ENCODE results near the gene HDAC4. TPM values are rescaled to one million over a fixed set of nuclear protein-coding genes. Genes with fewer than 3 reads are reported as not detected.

HDAC4 gene
- total and polyA plus RNA-seq, 9 donors = 7.0 to 74.0 (median 46.3) TPM

- TF ChIP-seq, protein P1, sequence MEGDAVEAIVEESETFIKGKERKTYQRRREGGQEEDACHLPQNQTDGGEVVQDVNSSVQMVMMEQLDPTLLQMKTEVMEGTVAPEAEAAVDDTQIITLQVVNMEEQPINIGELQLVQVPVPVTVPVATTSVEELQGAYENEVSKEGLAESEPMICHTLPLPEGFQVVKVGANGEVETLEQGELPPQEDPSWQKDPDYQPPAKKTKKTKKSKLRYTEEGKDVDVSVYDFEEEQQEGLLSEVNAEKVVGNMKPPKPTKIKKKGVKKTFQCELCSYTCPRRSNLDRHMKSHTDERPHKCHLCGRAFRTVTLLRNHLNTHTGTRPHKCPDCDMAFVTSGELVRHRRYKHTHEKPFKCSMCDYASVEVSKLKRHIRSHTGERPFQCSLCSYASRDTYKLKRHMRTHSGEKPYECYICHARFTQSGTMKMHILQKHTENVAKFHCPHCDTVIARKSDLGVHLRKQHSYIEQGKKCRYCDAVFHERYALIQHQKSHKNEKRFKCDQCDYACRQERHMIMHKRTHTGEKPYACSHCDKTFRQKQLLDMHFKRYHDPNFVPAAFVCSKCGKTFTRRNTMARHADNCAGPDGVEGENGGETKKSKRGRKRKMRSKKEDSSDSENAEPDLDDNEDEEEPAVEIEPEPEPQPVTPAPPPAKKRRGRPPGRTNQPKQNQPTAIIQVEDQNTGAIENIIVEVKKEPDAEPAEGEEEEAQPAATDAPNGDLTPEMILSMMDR (IDR thresholded peaks at IDR 0.05) = no peak
- TF ChIP-seq POLR2A (IDR thresholded peaks at IDR 0.05) (no peak), EP300 (IDR thresholded peaks at IDR 0.05) (no peak)
- no peaks in the 10 kb centered on the region for H3K9me3 ChIP-seq
- no peak overlapping the region for H3K27ac ChIP-seq
- no peaks in the 10 kb centered on the region for H3K36me3 ChIP-seq
- intact Hi-C loops (cut with DNase I) = no loop called here
- WGBS, 3 donors = 95 to 97% (median 97%) methylated on average over 9 of the region's 9 CpGs
- no peak overlapping the region for H3K4me3 ChIP-seq
- peaks cover 9% of the 10 kb centered on the region for H3K4me1 ChIP-seq (ENCODE audit: insufficient read depth)
- H3K27me3 ChIP-seq = no peaks in the 10 kb centered on the region
- peak in 1 of 5 donors; percentile 9 for DNase-seq
Observed at GRCh38 chr2:239214725-239215124, 186.1 kb downstream of the HDAC4 start.

DNA sequence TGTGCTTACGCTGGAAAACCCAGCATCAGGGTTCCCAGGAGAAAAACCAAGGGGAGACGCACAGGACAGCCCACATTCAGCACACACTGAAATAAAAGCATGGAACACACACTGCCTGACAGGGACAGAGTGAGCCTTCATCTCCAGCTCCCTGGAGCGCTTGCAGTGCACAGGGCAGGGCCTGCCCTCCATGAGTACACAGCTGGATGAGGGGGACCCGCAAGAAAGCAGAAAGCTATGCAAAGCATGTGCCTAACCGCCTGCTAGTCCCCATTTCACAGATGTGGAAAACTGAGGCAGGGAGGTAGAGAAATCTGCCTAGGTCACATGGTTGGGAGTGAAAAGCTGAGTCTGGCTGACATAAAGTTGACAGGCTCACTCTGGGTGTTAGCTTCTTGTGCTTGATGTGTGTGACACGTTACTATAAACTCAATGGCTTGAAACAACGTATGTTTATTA lies 187.1 kb downstream of the HDAC4 start:
- no peak for TF ChIP-seq EP300 (IDR thresholded peaks at IDR 0.05)
- no peak for TF ChIP-seq POLR2A (IDR thresholded peaks at IDR 0.05)
- TF ChIP-seq, protein P1 (IDR thresholded peaks at IDR 0.05) = no peak
- H3K27me3 ChIP-seq = no peaks in the 10 kb centered on the region
- H3K4me3 ChIP-seq = no peak overlapping the region
- intact Hi-C loops (cut with DNase I) = no loop called here
- H3K36me3 ChIP-seq = no peaks in the 10 kb centered on the region
- 89 to 97% (median 96%) methylated on average over 7 of the region's 7 CpGs for WGBS, 3 donors
- no peak overlapping the region for H3K27ac ChIP-seq
- no peaks in the 10 kb centered on the region for H3K9me3 ChIP-seq
- no peak for DNase-seq
- peaks cover 8% of the 10 kb centered on the region for H3K4me1 ChIP-seq (ENCODE audit: insufficient read depth)

DNA sequence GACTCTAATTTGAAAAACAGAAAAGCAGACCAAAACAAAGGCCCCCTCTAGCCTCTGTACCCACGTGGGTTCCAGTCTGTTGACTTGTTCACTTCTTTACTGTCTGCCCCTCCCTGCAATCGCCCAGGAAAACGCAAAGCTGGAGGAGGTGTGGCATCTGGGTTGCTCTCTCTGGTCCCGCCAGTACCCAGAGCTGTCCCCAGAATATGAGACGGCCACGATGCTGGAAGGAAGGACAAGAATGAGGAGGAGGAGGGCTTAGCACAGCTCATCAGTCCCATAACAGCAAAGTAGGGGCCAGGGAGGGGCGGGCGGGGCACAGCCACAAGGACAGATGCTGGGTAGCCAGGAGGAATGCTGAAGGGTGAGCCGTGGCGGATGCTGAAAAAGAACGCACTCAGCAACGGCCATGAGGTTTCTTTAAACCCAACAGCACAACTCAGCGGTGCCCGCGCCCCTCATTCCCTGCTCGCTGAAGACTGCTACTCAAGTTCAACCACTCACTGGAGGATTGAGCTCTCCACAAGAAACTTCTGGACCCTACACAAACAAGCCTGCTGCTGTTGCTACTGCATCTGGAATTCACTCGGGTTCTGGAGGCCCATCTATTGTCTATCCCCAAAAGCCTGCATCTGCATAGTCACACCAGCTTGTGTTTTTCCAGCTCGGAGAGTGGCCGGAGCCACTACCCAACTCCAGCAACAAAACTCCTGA lies 187.7 kb downstream of the HDAC4 start:
- intact Hi-C loops (cut with DNase I) = no loop called here
- DNase-seq = peak in 2 of 5 donors; percentile 10 to 25
- peaks cover 8% of the 10 kb centered on the region for H3K4me1 ChIP-seq (ENCODE audit: insufficient read depth)
- H3K27ac ChIP-seq = no peak overlapping the region
- no peak for TF ChIP-seq POLR2A (IDR thresholded peaks at IDR 0.05)
- TF ChIP-seq EP300 (IDR thresholded peaks at IDR 0.05) = no peak
- TF ChIP-seq, protein P1 (IDR thresholded peaks at IDR 0.05) = no peak
- H3K4me3 ChIP-seq = no peak overlapping the region
- 77 to 81% (median 79%) methylated on average over 19 of the region's 19 CpGs for WGBS, 3 donors
- no peaks in the 10 kb centered on the region for H3K27me3 ChIP-seq
- no peaks in the 10 kb centered on the region for H3K36me3 ChIP-seq
- no peaks in the 10 kb centered on the region for H3K9me3 ChIP-seq

DNA sequence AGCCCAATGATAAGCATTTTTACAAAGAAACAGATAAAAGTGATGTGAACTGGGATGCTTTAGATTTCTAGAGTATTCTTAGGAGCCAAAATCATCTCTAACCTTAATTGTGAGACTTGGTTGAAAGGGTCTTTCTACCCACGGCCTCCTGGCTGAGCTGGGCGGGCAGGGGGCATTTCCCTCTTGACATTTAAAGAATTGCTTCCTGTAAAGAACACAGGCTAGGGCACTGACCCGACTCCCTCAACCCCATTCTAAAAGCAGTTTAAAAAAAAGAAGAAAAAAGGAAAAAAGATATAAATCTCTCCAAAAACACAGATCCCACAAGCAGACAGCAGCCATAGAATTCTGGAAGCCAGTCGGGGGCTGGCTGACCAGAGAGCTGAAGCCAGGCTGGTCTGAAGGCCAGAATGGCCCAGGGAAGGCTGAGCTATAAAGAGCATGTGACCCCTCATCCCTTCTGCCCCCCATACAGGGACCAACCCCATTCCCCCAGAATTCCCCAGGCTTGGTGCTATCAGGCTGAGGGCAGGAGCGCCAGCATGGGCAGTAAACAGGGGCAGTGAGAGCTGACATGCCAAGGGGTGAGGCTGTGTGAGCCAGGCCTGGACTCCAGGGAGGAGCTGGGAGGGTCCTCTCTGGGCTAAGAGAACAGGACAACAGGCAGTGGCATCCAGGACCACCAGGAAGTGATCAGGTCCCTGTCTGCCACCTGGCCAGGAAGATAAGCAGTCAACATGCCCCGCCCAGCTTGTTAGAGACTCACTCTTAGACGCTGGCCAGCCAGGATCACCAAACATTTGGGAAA lies 188.5 kb downstream of the HDAC4 start:
- 73 to 80% (median 80%) methylated on average over 7 of the region's 7 CpGs for WGBS, 3 donors
- peak in 2 of 5 donors; percentile 15 to 27 for DNase-seq

More for the DNA sequence above, 188.5 kb downstream of the HDAC4 start:
- Histone ChIP-seq H3K9me3 (no peaks in the 10 kb centered on the region), H3K4me3 (no peak overlapping the region), H3K27me3 (no peaks in the 10 kb centered on the region), H3K36me3 (no peaks in the 10 kb centered on the region), H3K4me1 (ENCODE audit: insufficient read depth) (peaks cover 8% of the 10 kb centered on the region), H3K27ac (no peak overlapping the region)
- intact Hi-C loops (cut with DNase I) = no loop called here
- TF ChIP-seq, protein P1 (IDR thresholded peaks at IDR 0.05) = no peak
- TF ChIP-seq EP300 (IDR thresholded peaks at IDR 0.05) (no peak), POLR2A (IDR thresholded peaks at IDR 0.05) (no peak)
